ENCODE data around the gene C1QA. TPM values are rescaled to one million over a fixed set of nuclear protein-coding genes. Genes with fewer than 3 reads are reported as not detected.
A peak's percentile ranks its signal among the peaks of the same experiment; 100 is the strongest.

Gene C1QA
- total RNA-seq (100 to 1,000 TPM in 1 of 2 donors, 10 to 100 TPM in 1; 27.4 to 502 TPM), polyA plus RNA-seq (100 to 1,000 TPM; 279 to 513 TPM)
- long read RNA-seq, donor 1, transcript C1QA-201 (3 exons, 1,143 nt): major isoform, 17 of 34 reads
- long read RNA-seq, donor 1, partial matches to known transcripts: 14 of 34 reads
- long read RNA-seq, donor 1, other reads (novel, unspliced or antisense): 0 of 34 reads
- long read RNA-seq, donor 2, transcript C1QA-201 (3 exons, 1,143 nt): major isoform, 5 of 12 reads
- long read RNA-seq, donor 2, partial matches to known transcripts: 6 of 12 reads
- long read RNA-seq, donor 2, other reads (novel, unspliced or antisense): 0 of 12 reads
- long read RNA-seq, donor 3, transcript C1QA-201 (3 exons, 1,143 nt): major isoform, 6 of 17 reads
- long read RNA-seq, donor 3, partial matches to known transcripts: 11 of 17 reads
- long read RNA-seq, donor 3, other reads (novel, unspliced or antisense): 0 of 17 reads
- long read RNA-seq, donor 4, transcript C1QA-201 (3 exons, 1,143 nt): major isoform, 7 of 7 reads
- long read RNA-seq, donor 4, partial matches to known transcripts: 0 of 7 reads
- long read RNA-seq, donor 4, other reads (novel, unspliced or antisense): 0 of 7 reads
- long read RNA-seq, donor 5, transcript C1QA-201 (3 exons, 1,143 nt): major isoform, 10 of 18 reads
- long read RNA-seq, donor 5, partial matches to known transcripts: 7 of 18 reads
- long read RNA-seq, donor 5, other reads (novel, unspliced or antisense): 0 of 18 reads

- peak; percentile 27 to 44 (median 32) for DNase-seq
- peaks cover 0 to 10% (median 0%) of the 10 kb centered on the region in 3 donors for H3K27me3 ChIP-seq (ENCODE audit: control insufficient read depth in 3 of 3, insufficient read depth in 3 of 3, low read length in 2 of 3)
- H3K9ac ChIP-seq (ENCODE audit: insufficient read depth in 1 of 2, low read length in 2 of 2): no peak within 1 kb of the TSS
- no peak for TF ChIP-seq CTCF (IDR thresholded peaks at IDR 0.05; ENCODE audit: control extremely low read depth, extremely low read depth)
- H3K36me3 ChIP-seq (ENCODE audit: control insufficient read depth in 4 of 4, insufficient read depth in 4 of 4, low read length in 4 of 4): no peaks in the 10 kb centered on the region
- peak; percentile 72 for ATAC-seq (ENCODE audit: insufficient read depth, low FRiP score)
- H3K27ac ChIP-seq (ENCODE audit: low read depth in 1 of 2, low read length in 1 of 2): peak within 1 kb of the TSS in 1 of 2 donors; percentile 13
- H3K9me3 ChIP-seq (ENCODE audit: control insufficient read depth in 4 of 4, insufficient read depth in 3 of 4, low read length in 3 of 4): no peaks in the 10 kb centered on the region
- peak within 1 kb of the TSS; percentile 21 for H3K4me3 ChIP-seq
- H3K4me1 ChIP-seq (ENCODE audit: control insufficient read depth in 5 of 5, insufficient read depth in 5 of 5, low read length in 5 of 5): peaks cover 0 to 8% (median 0%) of the 10 kb centered on the region in 5 donors
- WGBS, 2 donors: 45 to 48% methylated on average over 5 of the region's 5 CpGs
Measured at GRCh38 chr1:22636353-22636752, at the start of gene C1QA. TSS of gene C1QA (plus strand) at chr1:22636628. CDS start at chr1:22637617, 989 bp downstream.

- Histone ChIP-seq H3K4me3 (no peak overlapping the region), H3K27me3 (ENCODE audit: control insufficient read depth in 3 of 3, insufficient read depth in 3 of 3, low read length in 2 of 3) (peaks cover 0 to 15% (median 2%) of the 10 kb centered on the region in 3 donors), H3K27ac (ENCODE audit: low read depth in 1 of 2, low read length in 1 of 2) (no peak overlapping the region), H3K9ac (ENCODE audit: insufficient read depth in 1 of 2, low read length in 2 of 2) (no peak overlapping the region), H3K4me1 (ENCODE audit: control insufficient read depth in 5 of 5, insufficient read depth in 5 of 5, low read length in 5 of 5) (peaks cover 0 to 10% (median 0%) of the 10 kb centered on the region in 5 donors), H3K9me3 (ENCODE audit: control insufficient read depth in 4 of 4, insufficient read depth in 3 of 4, low read length in 3 of 4) (peaks cover 0 to 3% (median 0%) of the 10 kb centered on the region in 4 donors), H3K36me3 (ENCODE audit: control insufficient read depth in 4 of 4, insufficient read depth in 4 of 4, low read length in 4 of 4) (no peaks in the 10 kb centered on the region)
- 76 to 82% methylated on average over 7 of the region's 7 CpGs for WGBS, 2 donors
- ATAC-seq (ENCODE audit: insufficient read depth, low FRiP score) (no peak), DNase-seq (no peak)
- TF ChIP-seq CTCF (IDR thresholded peaks at IDR 0.05; ENCODE audit: control extremely low read depth, extremely low read depth): no peak
Measured at GRCh38 chr1:22587247-22587646, 49.2 kb upstream of the C1QA start.

- no peak overlapping the region for H3K27ac ChIP-seq (ENCODE audit: low read depth in 1 of 2, low read length in 1 of 2)
- WGBS, 2 donors: 86 to 93% methylated on average over 24 of the region's 24 CpGs
- H3K27me3 ChIP-seq (ENCODE audit: control insufficient read depth in 3 of 3, insufficient read depth in 3 of 3, low read length in 2 of 3): peaks cover 0 to 31% (median 6%) of the 10 kb centered on the region in 3 donors
- no peak for ATAC-seq (ENCODE audit: insufficient read depth, low FRiP score)
- H3K9me3 ChIP-seq (ENCODE audit: control insufficient read depth in 4 of 4, insufficient read depth in 3 of 4, low read length in 3 of 4): peaks cover 0 to 3% (median 0%) of the 10 kb centered on the region in 4 donors
- no peak for DNase-seq
- no peaks in the 10 kb centered on the region for H3K36me3 ChIP-seq (ENCODE audit: control insufficient read depth in 4 of 4, insufficient read depth in 4 of 4, low read length in 4 of 4)
- H3K9ac ChIP-seq (ENCODE audit: insufficient read depth in 1 of 2, low read length in 2 of 2): no peak overlapping the region
- H3K4me1 ChIP-seq (ENCODE audit: control insufficient read depth in 5 of 5, insufficient read depth in 5 of 5, low read length in 5 of 5): no peaks in the 10 kb centered on the region
- no peak overlapping the region for H3K4me3 ChIP-seq
- no peak for TF ChIP-seq CTCF (IDR thresholded peaks at IDR 0.05; ENCODE audit: control extremely low read depth, extremely low read depth)
Measured at GRCh38 chr1:22588899-22589422, 47.5 kb upstream of the C1QA start.
